Fibroblast of skin of right biceps (primary cell): ENCODE measurements around the gene USP24.
A peak's percentile ranks its signal among the peaks of the same experiment; 100 is the strongest.
"Not testable (repeated sequence)": the region's sequence is repeated elsewhere in the genome, so short reads cannot be mapped to it uniquely, and the experiment has no call there.

Experiments used
- DNase-seq: peaks from one replicate; pipeline ENCODE4 v3.0.0-alpha.2; 2013

USP24 gene

GRCh38 chr1:55026682-55027081, 188.5 kb downstream of the USP24 start:
- DNase-seq = not testable (repeated sequence)

GRCh38 chr1:55024163-55024562, 191.0 kb downstream of the USP24 start:
- not testable (repeated sequence) for DNase-seq

GRCh38 chr1:55021942-55022546, 193.1 kb downstream of the USP24 start:
- peak; percentile 86 for DNase-seq

DNA sequence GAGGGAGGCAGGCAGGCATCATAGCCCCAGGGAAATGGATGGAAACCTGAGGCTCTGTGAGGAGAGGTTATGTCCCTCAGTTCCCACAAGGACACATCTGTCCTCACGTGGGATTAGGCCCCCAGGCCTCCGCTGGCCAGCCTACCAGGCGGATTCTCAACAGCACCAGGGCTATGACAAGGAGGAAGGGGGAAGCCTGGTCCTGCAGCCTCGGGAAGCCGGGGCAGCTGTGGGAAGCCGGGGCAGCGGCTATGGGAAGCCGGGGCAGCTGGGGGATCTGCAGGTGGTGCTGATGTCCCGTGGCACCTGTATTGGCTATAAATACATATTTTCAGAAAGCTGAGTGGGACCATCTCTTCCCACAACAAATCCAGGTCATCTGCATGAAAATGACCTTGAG, 196.8 kb downstream of the USP24 start:
- no peak for DNase-seq
